ENCODE results near the gene IL15RA. TPM values are rescaled to one million over a fixed set of nuclear protein-coding genes. Genes with fewer than 3 reads are reported as not detected.

The IL15RA gene
- polyA plus RNA-seq, 6 donors from 2014 or later = 0.94 to 2.3 (median 1.9) TPM; not detected in 1

GRCh38 chr10:5999440-6000165 lies 22.3 kb upstream of the IL15RA start:
- no peaks in the 10 kb centered on the region for H3K36me3 Mint-ChIP-seq

GRCh38 chr10:5996696-5997095 lies 19.4 kb upstream of the IL15RA start:
- H3K27me3 Mint-ChIP-seq = peaks cover 0 to 17% (median 11%) of the 10 kb centered on the region in 3 donors
- no peak overlapping the region for H3K27ac Mint-ChIP-seq
- DNase-seq = no peak
- no peaks in the 10 kb centered on the region for H3K4me1 Mint-ChIP-seq
- no peak for ATAC-seq (ENCODE audit: low read depth in 2 of 2)
- H3K36me3 Mint-ChIP-seq = peaks cover 0 to 8% of the 10 kb centered on the region in 2 donors
- peaks cover under 1 to 22% (median 7%) of the 10 kb centered on the region in 7 donors for H3K9me3 Mint-ChIP-seq
- no peak overlapping the region for H3K4me3 Mint-ChIP-seq

More at GRCh38 chr10:5999440-6000165, 22.3 kb upstream of the IL15RA start:
- Mint-ChIP-seq H3K27ac (no peak overlapping the region), H3K4me1 (no peaks in the 10 kb centered on the region), H3K27me3 (peaks cover 4 to 11% (median 5%) of the 10 kb centered on the region in 3 donors), H3K9me3 (no peaks in the 10 kb centered on the region), H3K4me3 (no peak overlapping the region)
- DNase-seq (no peak), ATAC-seq (ENCODE audit: low read depth in 2 of 2) (no peak)

- Mint-ChIP-seq H3K36me3 (peaks cover 4 to 8% of the 10 kb centered on the region in 2 donors), H3K27me3 (peaks cover 0 to 12% (median 0%) of the 10 kb centered on the region in 3 donors), H3K9me3 (peaks cover 5 to 30% (median 16%) of the 10 kb centered on the region in 7 donors), H3K4me1 (peaks cover 9 to 11% (median 9%) of the 10 kb centered on the region in 3 donors), H3K27ac (no peak overlapping the region), H3K4me3 (no peak overlapping the region)
- no peak for ATAC-seq (ENCODE audit: low read depth in 2 of 2)
- DNase-seq = no peak
These were observed 15.1 kb upstream of the IL15RA start for GRCh38 chr10:5992398-5992797.

GRCh38 chr10:5991708-5992107 lies 14.4 kb upstream of the IL15RA start:
- Mint-ChIP-seq H3K9me3 (peaks cover 5 to 30% (median 16%) of the 10 kb centered on the region in 7 donors), H3K36me3 (peaks cover 4 to 8% of the 10 kb centered on the region in 2 donors), H3K27ac (no peak overlapping the region), H3K4me1 (peaks cover 10 to 11% (median 10%) of the 10 kb centered on the region in 3 donors), H3K4me3 (no peak overlapping the region), H3K27me3 (peaks cover 0 to 12% (median 0%) of the 10 kb centered on the region in 3 donors)
- DNase-seq (no peak), ATAC-seq (ENCODE audit: low read depth in 2 of 2) (no peak)

GRCh38 chr10:5989756-5990155 lies 12.4 kb upstream of the IL15RA start:
- Mint-ChIP-seq H3K4me3 (no peak overlapping the region), H3K27me3 (peaks cover 0 to 12% (median 0%) of the 10 kb centered on the region in 3 donors), H3K4me1 (peaks cover 10 to 11% (median 10%) of the 10 kb centered on the region in 3 donors), H3K9me3 (peaks cover 5 to 30% (median 16%) of the 10 kb centered on the region in 7 donors), H3K36me3 (peaks cover 4 to 8% of the 10 kb centered on the region in 2 donors), H3K27ac (no peak overlapping the region)
- no peak for ATAC-seq (ENCODE audit: low read depth in 2 of 2)
- no peak for DNase-seq

- no peak overlapping the region for H3K4me3 Mint-ChIP-seq
- H3K27ac Mint-ChIP-seq = peak overlapping the region in 4 of 6 donors; percentile 34 to 62 (median 57)
- no peak for ATAC-seq (ENCODE audit: low read depth in 2 of 2)
These were observed 11.1 kb upstream of the IL15RA start for GRCh38 chr10:5988336-5988920.

GRCh38 chr10:5987747-5988146 lies 10.4 kb upstream of the IL15RA start:
- ATAC-seq (ENCODE audit: low read depth in 2 of 2) (peak; percentile 64 to 80), DNase-seq (no peak)
- Mint-ChIP-seq H3K4me1 (peaks cover 10 to 11% (median 10%) of the 10 kb centered on the region in 3 donors), H3K9me3 (peaks cover 5 to 18% (median 13%) of the 10 kb centered on the region in 7 donors), H3K4me3 (no peak overlapping the region), H3K27me3 (peaks cover 0 to 17% (median 8%) of the 10 kb centered on the region in 3 donors), H3K27ac (peak overlapping the region in 5 of 6 donors; percentile 2 to 96 (median 54)), H3K36me3 (peaks cover 4 to 8% of the 10 kb centered on the region in 2 donors)

More at GRCh38 chr10:5988336-5988920, 11.1 kb upstream of the IL15RA start:
- Mint-ChIP-seq H3K36me3 (peaks cover 4 to 8% of the 10 kb centered on the region in 2 donors), H3K27me3 (peaks cover 0 to 20% (median 7%) of the 10 kb centered on the region in 3 donors), H3K4me1 (peaks cover 10 to 11% (median 10%) of the 10 kb centered on the region in 3 donors), H3K9me3 (peaks cover 5 to 20% (median 13%) of the 10 kb centered on the region in 7 donors)
- DNase-seq = no peak

- no peak for ATAC-seq (ENCODE audit: low read depth in 2 of 2)
- Mint-ChIP-seq H3K36me3 (no peaks in the 10 kb centered on the region), H3K9me3 (no peaks in the 10 kb centered on the region), H3K4me1 (peaks cover 10 to 11% (median 10%) of the 10 kb centered on the region in 3 donors), H3K4me3 (no peak overlapping the region), H3K27ac (peak overlapping the region in 1 of 6 donors; percentile 41), H3K27me3 (peaks cover 0 to 15% (median 8%) of the 10 kb centered on the region in 3 donors)
- DNase-seq = no peak
These were observed 7.7 kb upstream of the IL15RA start for GRCh38 chr10:5985029-5985428.

GRCh38 chr10:5983774-5984173 lies 6.4 kb upstream of the IL15RA start:
- ATAC-seq (ENCODE audit: low read depth in 2 of 2) = no peak
- no peak for DNase-seq
- H3K36me3 Mint-ChIP-seq = no peaks in the 10 kb centered on the region
- H3K4me1 Mint-ChIP-seq = peaks cover 10 to 11% (median 10%) of the 10 kb centered on the region in 3 donors
- H3K9me3 Mint-ChIP-seq = no peaks in the 10 kb centered on the region
- peaks cover 0 to 15% (median 8%) of the 10 kb centered on the region in 3 donors for H3K27me3 Mint-ChIP-seq
- H3K4me3 Mint-ChIP-seq = peak overlapping the region in 1 of 8 donors; percentile 72
- H3K27ac Mint-ChIP-seq = no peak overlapping the region

GRCh38 chr10:5981529-5981928 lies 4.2 kb upstream of the IL15RA start:
- DNase-seq (no peak), ATAC-seq (ENCODE audit: low read depth in 2 of 2) (no peak)
- H3K4me1 Mint-ChIP-seq = peaks cover 1 to 4% (median 1%) of the 10 kb centered on the region in 3 donors
- H3K27ac Mint-ChIP-seq = no peak overlapping the region
- peaks cover 0 to 15% (median 8%) of the 10 kb centered on the region in 3 donors for H3K27me3 Mint-ChIP-seq
- H3K9me3 Mint-ChIP-seq = no peaks in the 10 kb centered on the region
- peak overlapping the region in 2 of 8 donors; percentile 13 to 48 for H3K4me3 Mint-ChIP-seq
- H3K36me3 Mint-ChIP-seq = no peaks in the 10 kb centered on the region

- H3K4me1 Mint-ChIP-seq = peaks cover 14 to 29% (median 23%) of the 10 kb centered on the region in 3 donors
- no peaks in the 10 kb centered on the region for H3K36me3 Mint-ChIP-seq
- peak overlapping the region in 5 of 6 donors; percentile 34 to 97 (median 84) for H3K27ac Mint-ChIP-seq
- peak overlapping the region; percentile 85 to 98 (median 94) for H3K4me3 Mint-ChIP-seq
- no peak for ATAC-seq (ENCODE audit: low read depth in 2 of 2)
- DNase-seq = no peak
- no peaks in the 10 kb centered on the region for H3K9me3 Mint-ChIP-seq
- peaks cover 0 to 5% (median 0%) of the 10 kb centered on the region in 3 donors for H3K27me3 Mint-ChIP-seq
These were observed 817 bp upstream of the IL15RA start for GRCh38 chr10:5978230-5978489.

- ATAC-seq (ENCODE audit: low read depth in 2 of 2) (peak in 1 of 2 donors; percentile 1), DNase-seq (peak; percentile 10)
- Mint-ChIP-seq H3K9me3 (no peaks in the 10 kb centered on the region), H3K4me3 (peak overlapping the region; percentile 90 to 98 (median 94)), H3K4me1 (peaks cover 17 to 29% (median 26%) of the 10 kb centered on the region in 3 donors), H3K36me3 (no peaks in the 10 kb centered on the region), H3K27ac (peak overlapping the region; percentile 56 to 96 (median 90)), H3K27me3 (peaks cover 0 to 5% (median 0%) of the 10 kb centered on the region in 3 donors)
These were observed 552 bp downstream of the IL15RA start for GRCh38 chr10:5976512-5977470.
